Activated T-cell treated with anti-CD3 and anti-CD28 coated beads, Interleukin-2, amount 50 U/mL, for 72 hours (primary cell): ENCODE measurements around the gene GSK3B. TPM values are rescaled to one million over a fixed set of nuclear protein-coding genes. Genes with fewer than 3 reads are reported as not detected.
A peak's percentile ranks its signal among the peaks of the same experiment; 100 is the strongest.

Experiments used
- ATAC-seq, 2 donors: fragments of 150-1000 bp; cut with Tn5 transposase; replicated peaks in 1 of 2; 2 replicates each; pipeline ENCODE4 v1.10.0; 2021; ENCODE audit warnings: moderate library complexity in 2 of 2, mild to moderate bottlenecking in 1 of 2
- DNase-seq, 2 donors: peaks; one replicate each; pipeline ENCODE4 v3.0.0; 2021 to 2022; ENCODE audit warnings: mixed read lengths in 1 of 2
- H3K27ac Mint-ChIP-seq: one replicate; pipeline ENCODE4 v1.8.0; 2022; ENCODE audit warnings: mild to moderate bottlenecking, moderate library complexity, mixed read lengths
- H3K27me3 Mint-ChIP-seq: one replicate; pipeline ENCODE4 v1.8.0; 2022; ENCODE audit warnings: low read depth, mixed read lengths
- H3K36me3 Mint-ChIP-seq, 2 donors: one replicate each; pipeline ENCODE4 v1.8.0; 2022; ENCODE audit warnings: mixed read lengths in 2 of 2, mild to moderate bottlenecking in 1 of 2; ENCODE audit not compliant: insufficient read depth in 2 of 2
- H3K4me1 Mint-ChIP-seq: one replicate; pipeline ENCODE4 v1.8.0; 2022; ENCODE audit warnings: low read depth, mixed read lengths
- H3K4me3 Mint-ChIP-seq, 2 donors: one replicate each; pipeline ENCODE4 v1.8.0; 2022; ENCODE audit warnings: mild to moderate bottlenecking in 2 of 2, mixed read lengths in 2 of 2, moderate library complexity in 2 of 2
- H3K9me3 Mint-ChIP-seq, 2 donors: one replicate each; pipeline ENCODE4 v1.8.0; 2022; ENCODE audit warnings: mixed read lengths in 2 of 2
- total RNA-seq, 2 donors: library from RNA; stranded (reverse); gene quantifications; one replicate each; pipeline ENCODE4 v1.2.3, GENCODE V29; 2022

GSK3B gene
- total RNA-seq, 2 donors from 2014 or later = 35.4 to 37.5 TPM

- no peak overlapping the region for H3K4me3 Mint-ChIP-seq
- peaks cover 3% of the 10 kb centered on the region in 2 donors for H3K36me3 Mint-ChIP-seq
- H3K27ac Mint-ChIP-seq = no peak overlapping the region
- ATAC-seq (no peak), DNase-seq (no peak)
- no peaks in the 10 kb centered on the region for H3K9me3 Mint-ChIP-seq
- H3K4me1 Mint-ChIP-seq = peaks cover 12% of the 10 kb centered on the region
- no peaks in the 10 kb centered on the region for H3K27me3 Mint-ChIP-seq
Observed at GRCh38 chr3:119969759-119970158, 124.5 kb downstream of the GSK3B start.

DNA sequence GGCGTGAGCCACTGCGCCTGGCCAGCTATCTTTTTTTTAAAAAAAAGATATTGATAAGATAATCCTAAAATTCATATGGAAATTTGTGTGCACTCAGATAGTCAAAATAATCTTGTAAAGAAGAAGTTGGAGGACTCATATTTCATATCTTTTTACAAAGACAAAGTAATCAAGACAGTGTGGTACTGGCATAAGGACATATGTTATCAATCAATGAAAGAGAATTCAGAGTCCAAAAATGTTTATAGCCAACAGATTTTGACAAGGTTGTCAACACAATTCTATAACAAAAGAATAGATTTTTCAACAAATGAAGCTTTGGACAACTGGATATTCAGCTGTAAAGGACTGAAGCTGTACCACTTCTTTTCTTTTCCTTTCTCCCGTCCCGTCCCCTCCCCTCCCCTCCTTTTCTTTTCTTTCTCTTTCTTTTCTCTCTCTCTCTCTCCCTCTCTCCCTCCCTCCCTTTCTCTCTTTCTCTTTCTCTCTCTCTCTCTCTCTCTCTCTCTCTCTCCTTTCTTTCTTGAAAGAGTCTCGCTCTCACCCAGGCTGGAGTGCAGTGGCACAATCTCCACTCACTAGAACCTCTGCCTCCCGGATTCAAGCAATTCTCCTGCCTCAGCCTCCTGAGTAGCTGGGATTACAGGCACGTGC lies 126.8 kb downstream of the GSK3B start:
- H3K27ac Mint-ChIP-seq = no peak overlapping the region
- H3K27me3 Mint-ChIP-seq = no peaks in the 10 kb centered on the region
- peaks cover 0 to 10% of the 10 kb centered on the region in 2 donors for H3K36me3 Mint-ChIP-seq
- H3K4me3 Mint-ChIP-seq = no peak overlapping the region
- DNase-seq (no peak), ATAC-seq (no peak)
- no peaks in the 10 kb centered on the region for H3K9me3 Mint-ChIP-seq
- peaks cover 24% of the 10 kb centered on the region for H3K4me1 Mint-ChIP-seq

DNA sequence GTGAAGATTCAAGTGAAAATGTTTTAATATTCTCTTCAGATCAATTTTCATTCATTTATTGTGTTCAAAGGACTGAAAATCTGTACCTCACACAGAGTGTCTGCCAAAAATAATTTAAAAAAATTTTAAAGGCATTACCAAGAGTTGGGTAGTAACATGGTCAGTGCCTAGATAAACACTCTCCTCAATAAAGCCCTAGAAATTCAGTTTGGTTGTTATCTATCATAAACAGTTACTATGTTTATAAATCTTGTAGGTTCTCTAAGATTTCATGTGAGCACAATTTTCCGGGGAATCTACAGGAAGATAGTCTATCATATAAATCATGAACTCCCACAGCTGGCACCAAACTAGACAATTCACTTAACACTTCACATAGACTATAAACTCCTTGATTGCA lies 128.6 kb downstream of the GSK3B start:
- Mint-ChIP-seq H3K4me3 (no peak overlapping the region), H3K27ac (no peak overlapping the region), H3K4me1 (peaks cover 24% of the 10 kb centered on the region), H3K36me3 (peaks cover 0 to 7% of the 10 kb centered on the region in 2 donors), H3K9me3 (no peaks in the 10 kb centered on the region), H3K27me3 (no peaks in the 10 kb centered on the region)
- DNase-seq = no peak
- no peak for ATAC-seq

DNA sequence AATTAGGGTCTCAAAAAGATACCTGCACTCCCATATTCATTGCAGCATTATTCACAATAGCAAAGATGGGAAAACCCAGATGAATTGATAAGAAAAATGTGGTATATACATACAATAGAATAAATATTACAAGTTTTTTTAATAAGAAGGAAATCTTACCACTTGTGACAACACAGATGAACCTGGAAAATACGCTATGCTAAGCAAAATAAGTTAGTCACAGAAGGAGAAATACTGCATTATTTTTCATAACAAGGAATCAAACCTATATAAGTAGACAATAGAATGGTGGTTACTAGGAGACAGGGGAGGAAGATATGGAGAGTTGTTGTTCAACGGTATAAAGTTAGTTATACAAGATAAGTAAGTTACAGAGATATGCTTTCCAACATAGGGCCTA lies 130.0 kb downstream of the GSK3B start:
- no peak overlapping the region for H3K27ac Mint-ChIP-seq
- no peaks in the 10 kb centered on the region for H3K27me3 Mint-ChIP-seq
- H3K4me3 Mint-ChIP-seq = no peak overlapping the region
- H3K36me3 Mint-ChIP-seq = peaks cover 0 to 7% of the 10 kb centered on the region in 2 donors
- no peak for DNase-seq
- peaks cover 24% of the 10 kb centered on the region for H3K4me1 Mint-ChIP-seq
- no peak for ATAC-seq
- H3K9me3 Mint-ChIP-seq = no peaks in the 10 kb centered on the region

- Mint-ChIP-seq H3K9me3 (no peaks in the 10 kb centered on the region), H3K27ac (no peak overlapping the region), H3K36me3 (no peaks in the 10 kb centered on the region), H3K4me3 (no peak overlapping the region), H3K27me3 (no peaks in the 10 kb centered on the region), H3K4me1 (peaks cover 8% of the 10 kb centered on the region)
- DNase-seq (no peak), ATAC-seq (no peak)
Observed at GRCh38 chr3:119955972-119956371, 138.3 kb downstream of the GSK3B start.

DNA sequence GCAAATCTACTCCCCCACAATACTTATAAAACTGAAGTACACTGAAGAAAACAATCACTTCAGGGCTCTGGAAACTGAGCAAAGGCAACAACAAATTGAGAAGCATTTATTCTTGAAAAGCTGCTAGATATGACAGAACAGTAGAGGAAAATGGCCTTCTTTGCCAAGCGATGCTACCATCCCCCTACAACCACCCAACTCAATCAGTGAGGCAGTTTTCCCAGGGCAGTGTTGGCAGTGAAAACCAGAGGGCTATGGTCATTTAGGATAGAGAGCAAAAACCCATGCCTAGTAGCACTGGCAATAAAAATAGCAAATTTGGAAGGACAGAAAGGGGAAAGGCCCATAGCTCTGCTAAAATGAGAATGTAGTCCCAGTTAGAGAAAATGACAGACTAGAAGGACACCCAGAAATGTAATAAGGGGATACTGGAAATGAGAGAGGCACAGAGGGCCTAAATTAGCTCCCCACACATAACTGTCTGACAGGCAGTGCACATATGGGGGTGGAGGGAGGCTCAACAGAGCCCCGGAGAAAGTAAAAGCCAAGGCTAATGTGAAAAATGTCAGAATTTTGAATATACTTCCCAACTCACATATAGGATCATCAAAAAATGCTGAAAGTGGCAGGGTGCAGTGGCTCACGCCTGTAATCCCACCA lies 143.5 kb downstream of the GSK3B start:
- Mint-ChIP-seq H3K4me3 (no peak overlapping the region), H3K27ac (no peak overlapping the region), H3K27me3 (no peaks in the 10 kb centered on the region), H3K4me1 (peaks cover 12% of the 10 kb centered on the region), H3K36me3 (peaks cover 0 to 3% of the 10 kb centered on the region in 2 donors), H3K9me3 (no peaks in the 10 kb centered on the region)
- ATAC-seq (no peak), DNase-seq (no peak)

DNA sequence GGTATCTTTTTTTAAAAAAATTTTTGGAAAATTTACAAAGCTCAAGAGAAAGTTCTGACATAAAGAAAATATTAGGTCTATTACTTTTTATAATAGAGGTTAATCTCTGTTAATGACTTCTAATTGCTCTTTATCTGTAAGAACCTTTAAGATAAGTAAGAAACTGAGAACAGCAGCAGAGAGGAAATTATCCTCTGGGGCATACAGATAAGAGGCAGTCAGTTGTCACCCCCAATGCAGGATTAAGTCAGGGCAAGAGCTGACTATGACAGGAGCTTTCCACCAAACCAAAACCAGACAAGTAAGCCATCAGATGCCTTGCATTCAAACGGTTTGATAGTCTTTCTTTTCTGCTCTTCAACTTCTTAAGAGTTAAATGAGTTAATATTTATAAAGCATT lies 149.0 kb downstream of the GSK3B start:
- H3K4me3 Mint-ChIP-seq = no peak overlapping the region
- no peaks in the 10 kb centered on the region for H3K9me3 Mint-ChIP-seq
- peaks cover 0 to 12% of the 10 kb centered on the region in 2 donors for H3K36me3 Mint-ChIP-seq
- ATAC-seq = no peak
- H3K27me3 Mint-ChIP-seq = no peaks in the 10 kb centered on the region
- no peak overlapping the region for H3K27ac Mint-ChIP-seq
- H3K4me1 Mint-ChIP-seq = peaks cover 23% of the 10 kb centered on the region
- no peak for DNase-seq

- Mint-ChIP-seq H3K9me3 (no peaks in the 10 kb centered on the region), H3K36me3 (peaks cover 0 to 12% of the 10 kb centered on the region in 2 donors), H3K4me3 (peak overlapping the region in 1 of 2 donors; percentile 28), H3K4me1 (peaks cover 26% of the 10 kb centered on the region), H3K27ac (peak overlapping the region; percentile 33), H3K27me3 (no peaks in the 10 kb centered on the region)
- DNase-seq (no peak), ATAC-seq (no peak)
Observed at GRCh38 chr3:119944091-119944490, 150.2 kb downstream of the GSK3B start.

DNA sequence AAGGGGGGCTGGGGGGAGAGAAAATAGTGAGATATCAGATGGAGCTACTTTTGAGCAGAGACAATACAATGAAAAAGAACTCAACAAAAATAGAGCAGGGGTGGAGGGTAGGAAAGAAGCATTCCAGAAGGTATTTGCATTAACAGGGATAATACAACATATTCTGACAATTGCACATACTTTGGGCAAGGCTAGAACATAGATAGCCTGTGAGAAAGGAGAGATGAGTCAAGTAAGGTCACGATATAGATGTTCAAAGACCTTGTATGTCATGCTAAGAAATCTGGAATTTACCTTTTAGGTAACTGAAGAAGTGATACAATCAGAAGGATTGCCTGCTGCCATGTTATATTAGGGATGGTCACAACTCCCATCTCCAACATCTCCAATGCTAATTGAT lies 155.2 kb downstream of the GSK3B start:
- peaks cover 39% of the 10 kb centered on the region for H3K4me1 Mint-ChIP-seq
- no peaks in the 10 kb centered on the region for H3K27me3 Mint-ChIP-seq
- DNase-seq (no peak), ATAC-seq (no peak)
- no peak overlapping the region for H3K4me3 Mint-ChIP-seq
- no peaks in the 10 kb centered on the region for H3K36me3 Mint-ChIP-seq
- no peak overlapping the region for H3K27ac Mint-ChIP-seq
- H3K9me3 Mint-ChIP-seq = no peaks in the 10 kb centered on the region

DNA sequence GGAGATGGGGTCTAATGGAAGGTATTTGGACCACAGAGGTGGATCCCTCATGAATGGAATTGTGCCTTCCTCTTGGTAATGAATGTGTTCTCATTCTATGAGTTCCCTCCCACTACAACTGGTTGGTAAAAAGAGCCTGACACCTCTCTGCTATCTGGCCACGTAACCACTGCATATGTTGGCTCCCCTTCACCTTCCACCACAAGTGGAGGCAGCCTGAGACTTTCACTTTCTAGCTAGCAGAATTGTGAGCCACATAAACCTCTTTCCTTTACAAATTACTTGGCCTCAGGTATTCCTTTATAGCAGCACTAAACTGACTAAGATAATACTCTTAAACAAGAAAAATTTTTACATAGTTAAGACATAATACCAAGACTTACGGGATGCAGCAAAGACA lies 157.0 kb downstream of the GSK3B start:
- H3K27me3 Mint-ChIP-seq = no peaks in the 10 kb centered on the region
- H3K4me3 Mint-ChIP-seq = peak overlapping the region; percentile 56 to 86
- DNase-seq (peak; percentile 62 to 73), ATAC-seq (peak; percentile 97 to 99)
- H3K4me1 Mint-ChIP-seq = peaks cover 30% of the 10 kb centered on the region
- no peaks in the 10 kb centered on the region for H3K9me3 Mint-ChIP-seq
- peak overlapping the region; percentile 84 for H3K27ac Mint-ChIP-seq
- H3K36me3 Mint-ChIP-seq = no peaks in the 10 kb centered on the region

DNA sequence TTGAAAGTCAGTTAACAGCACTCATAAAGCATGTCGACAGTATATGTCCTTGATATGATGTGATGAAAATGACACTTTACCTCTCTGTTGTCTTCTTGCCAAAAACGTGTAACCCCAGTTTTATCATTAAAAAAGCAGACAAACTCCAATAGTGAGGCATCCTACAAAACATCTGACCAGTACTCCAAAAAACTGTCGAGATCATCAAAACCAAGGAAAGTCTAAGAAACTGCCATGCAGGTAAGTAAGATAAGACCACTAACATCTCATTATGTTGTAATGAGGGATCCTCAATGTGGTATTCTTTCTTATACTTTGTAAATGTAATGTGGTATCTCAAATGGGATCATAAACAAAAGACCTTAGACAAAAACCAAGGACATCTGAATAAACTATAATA lies 160.0 kb downstream of the GSK3B start:
- Mint-ChIP-seq H3K36me3 (no peaks in the 10 kb centered on the region), H3K27me3 (no peaks in the 10 kb centered on the region), H3K4me3 (no peak overlapping the region), H3K9me3 (no peaks in the 10 kb centered on the region), H3K4me1 (peaks cover 25% of the 10 kb centered on the region), H3K27ac (no peak overlapping the region)
- DNase-seq (no peak), ATAC-seq (no peak)

DNA sequence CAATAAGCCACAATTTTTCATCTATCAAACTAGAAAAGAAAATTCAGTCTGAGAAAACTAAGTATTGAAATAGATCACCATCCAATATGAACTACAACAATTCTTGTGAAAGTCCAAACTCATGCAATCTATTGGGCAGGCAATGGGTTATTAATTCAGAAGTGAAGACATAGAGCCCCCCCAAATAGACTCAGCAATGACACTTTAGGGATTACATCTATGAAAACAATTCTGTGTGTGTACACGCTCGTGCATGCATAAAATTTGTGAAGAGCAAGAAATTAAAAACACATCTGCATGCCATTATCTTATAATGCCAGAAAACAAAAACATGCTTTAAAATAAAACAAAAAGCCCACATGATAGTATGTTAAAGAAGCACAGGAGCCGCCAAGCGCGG lies 161.0 kb downstream of the GSK3B start:
- Mint-ChIP-seq H3K27me3 (no peaks in the 10 kb centered on the region), H3K36me3 (no peaks in the 10 kb centered on the region), H3K4me3 (no peak overlapping the region), H3K4me1 (peaks cover 19% of the 10 kb centered on the region), H3K27ac (no peak overlapping the region), H3K9me3 (no peaks in the 10 kb centered on the region)
- no peak for ATAC-seq
- DNase-seq = no peak

DNA sequence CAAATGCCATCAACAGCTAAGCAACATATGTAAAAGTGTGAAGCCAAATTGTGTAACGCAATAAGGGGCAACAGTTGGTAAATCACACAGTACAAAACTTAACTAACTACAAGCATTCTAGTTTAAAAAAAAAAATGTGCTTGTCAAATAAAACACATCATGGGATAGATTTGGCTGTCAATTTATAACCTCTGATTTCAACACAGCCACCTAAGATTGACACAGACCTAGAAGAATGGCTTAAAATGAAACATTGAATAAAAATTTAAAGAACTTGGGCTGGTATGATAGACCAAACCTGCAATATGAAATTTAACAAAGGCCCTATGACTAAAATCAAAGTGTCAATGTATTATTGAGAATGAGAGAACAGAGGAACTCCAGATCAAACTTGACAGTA lies 164.0 kb downstream of the GSK3B start:
- Mint-ChIP-seq H3K27ac (no peak overlapping the region), H3K9me3 (no peaks in the 10 kb centered on the region), H3K36me3 (no peaks in the 10 kb centered on the region), H3K4me3 (no peak overlapping the region), H3K4me1 (no peaks in the 10 kb centered on the region), H3K27me3 (no peaks in the 10 kb centered on the region)
- ATAC-seq (no peak), DNase-seq (no peak)

DNA sequence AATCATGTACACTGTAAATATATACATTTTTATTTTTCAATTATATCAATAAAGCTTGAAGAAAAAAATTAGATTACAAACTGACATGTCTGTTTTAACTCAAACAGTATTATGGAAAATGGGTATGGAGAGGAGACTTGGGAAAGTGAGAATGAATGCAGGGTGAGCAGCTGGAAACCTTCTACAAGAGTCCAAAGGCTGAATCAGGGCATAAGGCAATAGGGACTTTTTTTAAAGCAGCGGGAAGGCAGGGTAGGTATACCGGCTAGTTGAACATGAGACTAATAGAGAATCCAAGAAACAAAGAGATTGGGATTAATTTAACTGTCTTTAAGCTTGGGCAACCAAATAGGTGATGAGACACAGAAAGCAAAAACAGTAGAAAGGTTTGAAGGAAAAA lies 167.1 kb downstream of the GSK3B start:
- Mint-ChIP-seq H3K9me3 (no peaks in the 10 kb centered on the region), H3K4me1 (no peaks in the 10 kb centered on the region), H3K27me3 (no peaks in the 10 kb centered on the region), H3K27ac (no peak overlapping the region), H3K36me3 (no peaks in the 10 kb centered on the region), H3K4me3 (no peak overlapping the region)
- ATAC-seq (no peak), DNase-seq (no peak)
